Neural progenitor cell (in vitro differentiated cells): Measurements from ENCODE around the gene SPACA9. TPM values are rescaled to one million over a fixed set of nuclear protein-coding genes. Genes with fewer than 3 reads are reported as not detected.

Experiments used
- DNase-seq: peaks from one replicate; pipeline ENCODE4 v3.0.0-alpha.2; 2016; ENCODE audit warnings: low spot score
- H2AFZ ChIP-seq: fragments of 200-600 bp; sonication (generic); replicated peaks from 2 replicates; pipeline ENCODE4 v1.6.1; 2016; ENCODE audit warnings: antibody characterized with exemption
- H3F3A ChIP-seq: fragments of 200-600 bp; sonication (generic); 2 replicates; pipeline ENCODE4 v1.6.1; 2016; ENCODE audit warnings: antibody characterized with exemption, low read depth
- H3K27ac ChIP-seq: fragments of 200-600 bp; sonication (generic); 2 replicates; pipeline ENCODE4 v1.5.1; 2016; ENCODE audit warnings: mild to moderate bottlenecking
- H3K27me3 ChIP-seq: fragments of 200-600 bp; sonication (generic); 2 replicates; pipeline ENCODE4 v1.6.1; 2016; ENCODE audit warnings: mild to moderate bottlenecking, moderate library complexity
- H3K36me3 ChIP-seq: fragments of 200-600 bp; sonication (generic); 2 replicates; pipeline ENCODE4 v1.5.1; 2016
- H3K4me1 ChIP-seq: fragments of 200-600 bp; sonication (generic); 2 replicates; pipeline ENCODE4 v1.6.1; 2016; ENCODE audit warnings: mixed run types
- H3K4me2 ChIP-seq: fragments of 200-600 bp; sonication (generic); 2 replicates; pipeline ENCODE4 v1.6.1; 2016
- H3K4me3 ChIP-seq: fragments of 200-600 bp; sonication (generic); 2 replicates; pipeline ENCODE4 v1.5.1; 2016
- H3K79me2 ChIP-seq: fragments of 200-600 bp; sonication (generic); 2 replicates; pipeline ENCODE4 v1.6.1; 2016; ENCODE audit warnings: low read depth
- H3K9ac ChIP-seq: fragments of 200-600 bp; sonication (generic); 2 replicates; pipeline ENCODE4 v1.6.1; 2016
- H3K9me3 ChIP-seq: fragments of 200-600 bp; sonication (generic); 2 replicates; pipeline ENCODE4 v1.5.1; 2016; ENCODE audit warnings: low read depth
- H4K20me1 ChIP-seq: fragments of 200-600 bp; sonication (generic); 2 replicates; pipeline ENCODE4 v1.6.1; 2016; ENCODE audit warnings: low read depth
- H3K27ac Mint-ChIP-seq: 3 replicates; pipeline ENCODE4 v1.8.0; 2021; ENCODE audit warnings: mixed read lengths
- H3K27me3 Mint-ChIP-seq: 2 replicates; pipeline ENCODE4 v1.8.0; 2022; ENCODE audit warnings: low read depth, mild to moderate bottlenecking, inconsistent platforms, moderate library complexity, mixed read lengths; ENCODE audit not compliant: insufficient read depth
- H3K36me3 Mint-ChIP-seq: 3 replicates; pipeline ENCODE4 v1.8.0; 2021; ENCODE audit warnings: mixed read lengths
- H3K4me1 Mint-ChIP-seq: 3 replicates; pipeline ENCODE4 v1.8.0; 2021; ENCODE audit warnings: mixed read lengths
- H3K4me3 Mint-ChIP-seq: 3 replicates; pipeline ENCODE4 v1.8.0; 2021; ENCODE audit warnings: mild to moderate bottlenecking, moderate library complexity, mixed read lengths
- H3K9me3 Mint-ChIP-seq: 3 replicates; pipeline ENCODE4 v1.8.0; 2020; ENCODE audit warnings: mixed read lengths
- EZH2 ChIP-seq: fragments of 200-600 bp; sonication (generic); IDR thresholded peaks from 2 replicates; pipeline ENCODE4 v1.6.1; 2017; ENCODE audit warnings: antibody characterized with exemption, mild to moderate bottlenecking, moderate library complexity
- EZH2phosphoT487 ChIP-seq: fragments of 200-600 bp; sonication (generic); IDR thresholded peaks from 2 replicates; pipeline ENCODE4 v1.6.1; 2017; ENCODE audit warnings: antibody characterized with exemption
- total RNA-seq: library from RNA; depleted of rRNA; stranded (reverse); fragments of >200 nt; gene quantifications from 2 replicates; pipeline ENCODE4 v1.2.3, GENCODE V29; 2015; ENCODE audit warnings: low replicate concordance
- TF ChIP-seq, protein P1 (sequence below): fragments of 200-600 bp; sonication (generic); IDR thresholded peaks from 2 replicates; pipeline ENCODE4 v1.5.1; 2017; ENCODE audit warnings: antibody characterized with exemption, mild to moderate bottlenecking

SPACA9 gene
- total RNA-seq, 1 donor from 2014 or later, result 1.9 TPM

DNA sequence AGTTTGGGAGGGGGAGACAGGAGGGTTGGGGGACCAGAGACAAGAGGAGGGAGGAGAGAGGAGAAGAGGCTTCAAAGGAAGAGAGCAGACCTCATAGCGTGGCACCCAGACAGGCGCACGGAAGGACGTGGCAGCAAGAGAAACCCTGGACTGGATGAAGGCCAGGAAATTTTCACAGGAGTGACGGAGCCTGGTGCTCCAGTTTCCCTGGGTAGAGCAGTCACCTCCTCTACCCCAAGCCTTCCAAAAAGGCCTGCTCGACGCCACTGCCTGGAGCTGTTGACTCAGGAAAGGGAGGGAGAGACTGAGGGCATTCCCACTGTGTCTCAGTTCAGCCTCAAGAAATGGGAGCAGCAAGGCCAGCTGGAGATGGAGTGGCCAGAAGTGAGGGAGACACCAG lies 19.9 kb upstream of the SPACA9 start:
- Histone ChIP-seq H3K4me3 (no peak overlapping the region), H3F3A (peaks cover 4% of the 10 kb centered on the region), H3K36me3 (no peaks in the 10 kb centered on the region), H3K27ac (no peak overlapping the region), H3K27me3 (no peaks in the 10 kb centered on the region), H4K20me1 (no peaks in the 10 kb centered on the region), H3K9ac (no peak overlapping the region), H3K4me1 (peaks cover 15% of the 10 kb centered on the region), H2AFZ (no peak overlapping the region), H3K4me2 (no peak overlapping the region), H3K9me3 (no peaks in the 10 kb centered on the region), H3K79me2 (no peaks in the 10 kb centered on the region)
- no peak overlapping the region for H3K4me3 Mint-ChIP-seq
- no peak for DNase-seq
- H3K4me1 Mint-ChIP-seq, result peaks cover 34% of the 10 kb centered on the region
- TF ChIP-seq EZH2 (no peak), EZH2phosphoT487 (no peak)
- TF ChIP-seq, protein P1, sequence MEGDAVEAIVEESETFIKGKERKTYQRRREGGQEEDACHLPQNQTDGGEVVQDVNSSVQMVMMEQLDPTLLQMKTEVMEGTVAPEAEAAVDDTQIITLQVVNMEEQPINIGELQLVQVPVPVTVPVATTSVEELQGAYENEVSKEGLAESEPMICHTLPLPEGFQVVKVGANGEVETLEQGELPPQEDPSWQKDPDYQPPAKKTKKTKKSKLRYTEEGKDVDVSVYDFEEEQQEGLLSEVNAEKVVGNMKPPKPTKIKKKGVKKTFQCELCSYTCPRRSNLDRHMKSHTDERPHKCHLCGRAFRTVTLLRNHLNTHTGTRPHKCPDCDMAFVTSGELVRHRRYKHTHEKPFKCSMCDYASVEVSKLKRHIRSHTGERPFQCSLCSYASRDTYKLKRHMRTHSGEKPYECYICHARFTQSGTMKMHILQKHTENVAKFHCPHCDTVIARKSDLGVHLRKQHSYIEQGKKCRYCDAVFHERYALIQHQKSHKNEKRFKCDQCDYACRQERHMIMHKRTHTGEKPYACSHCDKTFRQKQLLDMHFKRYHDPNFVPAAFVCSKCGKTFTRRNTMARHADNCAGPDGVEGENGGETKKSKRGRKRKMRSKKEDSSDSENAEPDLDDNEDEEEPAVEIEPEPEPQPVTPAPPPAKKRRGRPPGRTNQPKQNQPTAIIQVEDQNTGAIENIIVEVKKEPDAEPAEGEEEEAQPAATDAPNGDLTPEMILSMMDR, result no peak
- H3K27me3 Mint-ChIP-seq, result peaks cover 2% of the 10 kb centered on the region
- H3K27ac Mint-ChIP-seq, result no peak overlapping the region
- no peaks in the 10 kb centered on the region for H3K36me3 Mint-ChIP-seq
- no peaks in the 10 kb centered on the region for H3K9me3 Mint-ChIP-seq

DNA sequence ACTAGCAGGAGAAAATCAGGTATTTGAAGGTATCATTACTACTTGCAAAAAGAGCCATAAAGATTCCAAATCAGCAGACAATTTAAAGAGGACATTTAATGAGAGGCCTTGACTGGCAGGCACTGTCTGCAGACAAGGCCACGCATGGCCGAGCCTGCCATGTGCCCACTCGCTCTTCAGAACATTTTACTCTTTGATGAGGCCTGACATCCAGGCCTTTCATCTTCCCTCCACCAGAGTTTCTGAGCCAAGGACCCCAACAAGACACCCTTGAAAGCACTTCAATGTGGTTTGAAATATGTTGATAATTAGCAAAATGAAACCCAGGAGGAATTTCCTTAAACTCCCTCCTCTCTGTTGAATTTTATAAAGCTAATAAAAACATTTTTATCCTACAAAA lies 17.0 kb upstream of the SPACA9 start:
- no peak overlapping the region for H3K9ac ChIP-seq
- no peak overlapping the region for H2AFZ ChIP-seq
- no peaks in the 10 kb centered on the region for H3K79me2 ChIP-seq
- TF ChIP-seq, protein P1, result no peak
- TF ChIP-seq EZH2 (no peak), EZH2phosphoT487 (no peak)
- Mint-ChIP-seq H3K27ac (peak overlapping the region; percentile 76), H3K4me1 (peaks cover 35% of the 10 kb centered on the region), H3K9me3 (no peaks in the 10 kb centered on the region), H3K27me3 (peaks cover 2% of the 10 kb centered on the region), H3K4me3 (peak overlapping the region; percentile 9), H3K36me3 (no peaks in the 10 kb centered on the region)
- H3K4me1 ChIP-seq, result peaks cover 15% of the 10 kb centered on the region
- H3K36me3 ChIP-seq, result no peaks in the 10 kb centered on the region
- no peak for DNase-seq
- no peaks in the 10 kb centered on the region for H4K20me1 ChIP-seq
- H3K4me2 ChIP-seq, result no peak overlapping the region
- no peaks in the 10 kb centered on the region for H3K9me3 ChIP-seq
- H3F3A ChIP-seq, result peaks cover 4% of the 10 kb centered on the region
- no peaks in the 10 kb centered on the region for H3K27me3 ChIP-seq
- no peak overlapping the region for H3K27ac ChIP-seq
- H3K4me3 ChIP-seq, result no peak overlapping the region

DNA sequence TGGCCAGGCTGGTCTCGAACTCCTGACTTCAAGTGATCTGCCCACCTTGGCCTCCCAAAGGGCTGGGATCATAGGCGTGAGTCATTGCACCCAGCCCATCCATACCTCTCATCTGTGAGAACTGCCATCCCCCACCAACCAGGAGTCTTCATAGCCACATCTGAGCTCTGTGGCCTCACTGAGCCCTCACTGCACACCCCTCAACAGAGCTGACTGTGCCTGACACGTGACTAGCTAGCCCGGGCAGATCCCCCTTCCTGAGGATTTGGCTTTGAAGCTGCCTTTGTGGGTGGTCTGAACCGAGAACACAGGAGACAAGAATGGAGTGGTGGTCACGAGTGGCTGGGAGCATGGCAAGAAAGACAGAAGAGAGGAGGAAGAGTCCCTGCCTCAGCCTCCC lies 16.2 kb upstream of the SPACA9 start:
- Histone ChIP-seq H3K27me3 (no peaks in the 10 kb centered on the region), H3K4me3 (no peak overlapping the region), H3K79me2 (no peaks in the 10 kb centered on the region), H4K20me1 (no peaks in the 10 kb centered on the region), H3K9me3 (no peaks in the 10 kb centered on the region), H3K9ac (no peak overlapping the region), H3K36me3 (no peaks in the 10 kb centered on the region), H3K4me1 (peaks cover 7% of the 10 kb centered on the region), H3F3A (no peaks in the 10 kb centered on the region), H2AFZ (no peak overlapping the region), H3K27ac (no peak overlapping the region), H3K4me2 (no peak overlapping the region)
- Mint-ChIP-seq H3K4me1 (peaks cover 31% of the 10 kb centered on the region), H3K4me3 (no peak overlapping the region), H3K36me3 (no peaks in the 10 kb centered on the region), H3K27ac (no peak overlapping the region), H3K27me3 (peaks cover 2% of the 10 kb centered on the region), H3K9me3 (no peaks in the 10 kb centered on the region)
- DNase-seq, result no peak
- TF ChIP-seq, protein P1, result no peak
- TF ChIP-seq EZH2, result no peak
- TF ChIP-seq EZH2phosphoT487, result no peak
